Measurements from ENCODE around the gene KRT78.

- TF ChIP-seq CTCF (conservative IDR thresholded peaks at IDR 0.05; ENCODE audit: low read length): no peak
- TF ChIP-seq EZH2phosphoT487 (IDR thresholded peaks at IDR 0.05; ENCODE audit: borderline replicate concordance): no peak
These were observed 24.9 kb downstream of the KRT78 start for GRCh38 chr12:52823761-52824450.
